ENCODE measurements around the gene MAP2K1.

Gene MAP2K1

GRCh38 chr15:66424963-66425612 is 38.4 kb downstream of the MAP2K1 start:
- no peak for DNase-seq (ENCODE audit: low read depth)
- no peak overlapping the region for H3K4me3 ChIP-seq (ENCODE audit: low read depth, low read length)
- TF ChIP-seq POLR2A (IDR thresholded peaks at IDR 0.05; ENCODE audit: extremely low read depth, insufficient read length) (no peak), MYC (IDR thresholded peaks at IDR 0.05; ENCODE audit: low read depth, low read length) (no peak), MAX (IDR thresholded peaks at IDR 0.05; ENCODE audit: low read depth, low read length) (no peak), CTCF (IDR thresholded peaks at IDR 0.05; ENCODE audit: low read depth, low read length) (no peak)

- H3K4me3 ChIP-seq (ENCODE audit: low read depth, low read length) = no peak overlapping the region
- TF ChIP-seq MYC (IDR thresholded peaks at IDR 0.05; ENCODE audit: low read depth, low read length) (no peak), POLR2A (IDR thresholded peaks at IDR 0.05; ENCODE audit: extremely low read depth, insufficient read length) (no peak), CTCF (IDR thresholded peaks at IDR 0.05; ENCODE audit: low read depth, low read length) (no peak), MAX (IDR thresholded peaks at IDR 0.05; ENCODE audit: low read depth, low read length) (no peak)
- DNase-seq (ENCODE audit: low read depth) = no peak
Observed at GRCh38 chr15:66425837-66426236, 39.1 kb downstream of the MAP2K1 start.

GRCh38 chr15:66429117-66429516 is 42.4 kb downstream of the MAP2K1 start:
- peak; percentile 5; the same call in 1 of the 2 replicates for TF ChIP-seq MAX (IDR thresholded peaks at IDR 0.05; ENCODE audit: low read depth, low read length)
- TF ChIP-seq CTCF (IDR thresholded peaks at IDR 0.05; ENCODE audit: low read depth, low read length) = no peak
- peak; percentile 65 for DNase-seq (ENCODE audit: low read depth)
- H3K4me3 ChIP-seq (ENCODE audit: low read depth, low read length) = no peak overlapping the region

- no peak overlapping the region for H3K4me3 ChIP-seq (ENCODE audit: low read depth, low read length)
- DNase-seq (ENCODE audit: low read depth) = no peak
- TF ChIP-seq MAX (IDR thresholded peaks at IDR 0.05; ENCODE audit: low read depth, low read length) (no peak), MYC (IDR thresholded peaks at IDR 0.05; ENCODE audit: low read depth, low read length) (no peak)
Observed at GRCh38 chr15:66429546-66429945, 42.8 kb downstream of the MAP2K1 start.

- TF ChIP-seq POLR2A (IDR thresholded peaks at IDR 0.05; ENCODE audit: extremely low read depth, insufficient read length) (no peak), MAX (IDR thresholded peaks at IDR 0.05; ENCODE audit: low read depth, low read length) (no peak), CTCF (IDR thresholded peaks at IDR 0.05; ENCODE audit: low read depth, low read length) (no peak)
- no peak overlapping the region for H3K4me3 ChIP-seq (ENCODE audit: low read depth, low read length)
- DNase-seq (ENCODE audit: low read depth) = no peak
Observed at GRCh38 chr15:66430627-66431255, 44.0 kb downstream of the MAP2K1 start.

- no peak for TF ChIP-seq CTCF (IDR thresholded peaks at IDR 0.05; ENCODE audit: low read depth, low read length)
- TF ChIP-seq POLR2A (IDR thresholded peaks at IDR 0.05; ENCODE audit: extremely low read depth, insufficient read length) = no peak
- TF ChIP-seq MAX (IDR thresholded peaks at IDR 0.05; ENCODE audit: low read depth, low read length) = no peak
- DNase-seq (ENCODE audit: low read depth) = peak; percentile 12
Observed at GRCh38 chr15:66433726-66434125, 47.0 kb downstream of the MAP2K1 start.

More at GRCh38 chr15:66433726-66434125, 47.0 kb downstream of the MAP2K1 start:
- H3K4me3 ChIP-seq (ENCODE audit: low read depth, low read length) = no peak overlapping the region

All from NB4 (cell line).